GM18870 (cell line): ENCODE data around the gene STK10.

Experiments used
- ATAC-seq: cut with Tn5 transposase; IDR thresholded peaks from one replicate; pipeline ENCODE4 v1.9.1; 2021; ENCODE audit warnings: moderate library complexity; ENCODE audit not compliant: unreplicated experiment

The STK10 gene

DNA sequence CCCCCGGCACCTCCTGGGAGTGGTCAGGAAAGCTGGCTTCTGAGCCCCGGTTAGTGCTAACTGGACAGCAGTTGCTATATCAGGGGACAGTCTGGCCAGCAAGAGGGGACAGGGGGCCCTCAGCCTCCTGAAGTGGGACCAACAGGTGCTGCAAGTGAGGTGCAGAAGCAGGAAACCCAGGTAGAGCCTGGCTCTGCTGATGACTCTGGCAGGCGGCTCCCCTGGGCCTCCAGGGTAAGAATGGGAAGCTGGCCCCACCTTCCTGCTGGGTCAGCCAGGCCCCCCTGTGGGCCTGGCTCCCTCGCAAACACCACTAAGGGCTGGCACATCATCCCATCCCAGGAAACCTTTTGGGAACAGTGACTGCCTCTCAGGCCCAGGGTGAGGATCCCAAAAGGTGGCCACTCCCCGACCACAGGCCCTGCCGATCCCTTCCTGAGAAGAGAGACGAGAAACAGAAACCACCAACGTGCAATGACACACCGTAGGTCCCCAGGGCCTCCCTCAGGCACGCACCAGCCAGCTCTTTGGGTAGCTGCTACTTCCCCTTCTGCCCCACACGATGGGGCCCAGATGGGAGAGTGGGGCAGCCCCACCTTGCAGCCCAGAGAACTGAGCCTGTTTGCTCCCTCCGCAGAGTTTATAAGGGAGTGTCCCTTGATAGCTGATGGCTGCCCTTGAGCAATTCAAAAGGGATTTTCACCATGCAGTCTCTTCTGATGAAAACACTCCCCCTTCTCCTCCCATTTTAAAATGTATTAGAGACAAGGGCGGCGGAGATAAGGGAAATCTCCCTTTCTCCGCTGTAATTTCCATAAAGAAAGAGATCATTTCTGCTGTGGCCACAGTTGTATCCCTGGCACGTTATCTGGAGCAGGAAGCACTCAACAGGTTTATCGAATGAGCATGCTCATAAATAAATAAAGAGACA, 76.8 kb downstream of the STK10 start:
- ATAC-seq: peak; percentile 76

DNA sequence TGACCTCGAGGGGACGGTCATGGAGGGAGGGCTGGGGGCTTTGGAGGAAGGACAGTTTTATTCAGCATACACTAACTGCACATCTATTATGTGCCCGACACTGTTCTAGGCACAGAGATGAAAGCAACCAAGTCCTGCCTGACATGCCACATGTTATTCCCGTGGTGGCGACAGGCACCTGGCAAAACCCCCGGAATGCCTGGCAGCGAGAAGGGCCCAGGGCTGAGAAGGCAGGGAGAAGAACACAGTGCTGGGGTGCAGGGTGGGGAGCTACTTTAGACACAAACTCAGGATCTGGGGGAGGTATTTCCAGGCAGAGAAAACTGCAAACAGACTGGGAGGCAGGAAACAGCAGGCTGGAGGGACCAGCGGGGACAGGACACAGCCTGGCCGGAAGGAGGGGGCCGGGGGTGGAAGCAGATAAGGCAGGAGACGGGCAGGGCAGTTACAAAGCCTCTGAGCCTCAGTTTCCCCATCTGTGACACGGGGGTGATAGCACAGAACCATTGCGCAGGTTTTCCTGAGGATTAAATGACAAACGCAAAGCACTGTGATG, 77.7 kb downstream of the STK10 start:
- ATAC-seq: no peak

DNA sequence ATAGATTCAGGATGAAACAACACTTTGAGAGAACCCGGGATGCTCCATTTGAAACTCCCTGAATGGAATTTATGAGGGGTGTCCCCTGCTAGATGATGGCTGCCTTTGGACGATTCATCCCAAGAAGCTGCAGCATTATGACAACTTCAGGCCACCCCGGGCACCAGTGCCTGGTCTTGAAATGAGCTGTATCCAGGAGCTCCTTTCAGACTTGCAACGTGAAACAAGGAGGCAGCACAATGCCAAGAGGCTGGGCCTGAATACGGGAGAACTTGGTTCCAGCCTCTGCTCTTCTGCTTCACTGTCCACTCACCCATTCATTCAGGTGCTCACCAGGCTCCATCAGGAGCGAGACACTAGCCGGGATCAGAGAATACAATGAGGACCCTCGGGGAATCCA, 78.3 kb downstream of the STK10 start:
- ATAC-seq: no peak

- no peak for ATAC-seq
Observed at GRCh38 chr5:172107571-172107970, 80.5 kb downstream of the STK10 start.

GRCh38 chr5:172106511-172107356, 81.3 kb downstream of the STK10 start:
- ATAC-seq: no peak

DNA sequence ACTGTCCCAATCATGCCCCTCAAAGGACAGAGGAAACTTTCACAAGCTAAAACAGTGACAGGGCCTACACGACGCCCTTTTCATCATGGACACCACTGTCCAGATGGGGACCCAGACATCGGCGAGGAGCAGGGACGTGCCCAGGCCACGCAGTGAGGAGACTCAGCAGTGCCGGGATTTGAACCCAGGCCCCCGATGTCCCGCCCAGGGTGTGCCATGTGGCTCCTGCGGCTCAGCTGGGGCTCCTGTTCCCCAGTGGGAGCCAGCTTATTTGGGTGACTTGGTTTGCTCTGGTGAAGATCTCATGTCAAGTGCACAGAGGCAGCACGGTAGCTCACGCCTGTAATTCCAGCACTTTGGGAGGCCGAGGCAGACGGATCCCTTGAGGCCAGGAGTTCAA, 82.2 kb downstream of the STK10 start:
- ATAC-seq: no peak

DNA sequence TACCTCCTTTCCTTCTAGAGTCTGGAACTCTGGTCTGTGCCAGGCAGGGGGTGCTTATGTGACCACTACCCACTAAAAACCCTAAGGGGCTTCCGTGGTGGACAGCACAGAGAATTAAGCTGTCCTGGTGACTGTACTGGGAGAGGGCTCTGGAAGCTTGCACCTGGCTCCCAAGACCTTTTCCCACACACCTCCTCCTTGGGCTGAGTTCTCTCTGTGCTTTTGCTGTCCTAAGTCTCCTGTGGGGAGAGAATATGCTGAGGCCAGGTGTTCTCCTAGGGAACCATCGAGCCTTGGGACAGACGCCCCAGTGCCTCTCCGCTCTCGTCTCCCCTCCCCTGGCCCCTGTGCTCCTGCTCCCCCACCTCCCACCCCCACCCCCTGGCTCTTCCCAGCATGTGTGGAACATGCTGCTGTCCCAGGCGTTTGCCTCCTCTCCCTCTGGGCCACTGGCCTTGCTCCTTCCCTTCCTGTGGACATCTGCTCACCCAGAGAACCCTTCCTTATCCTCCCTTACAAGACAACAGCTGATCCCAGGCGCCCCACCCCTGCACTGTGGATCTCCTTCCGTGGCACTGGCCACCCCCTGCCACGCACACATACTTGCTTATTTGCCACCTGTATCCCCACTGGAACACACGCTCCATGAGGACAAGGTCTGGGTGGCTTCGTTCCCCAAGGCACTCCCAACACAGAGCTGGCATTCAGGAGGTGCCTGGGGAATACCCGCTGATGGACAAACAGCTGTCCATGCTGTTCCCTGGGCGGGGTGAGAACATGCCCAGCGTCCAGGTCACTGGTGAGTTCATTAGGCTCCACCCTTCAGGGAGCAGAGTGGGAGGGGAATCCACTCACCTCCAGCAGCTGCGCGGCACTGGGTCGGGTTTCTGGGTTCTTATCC, 83.0 kb downstream of the STK10 start:
- ATAC-seq: no peak

- ATAC-seq: no peak
Observed at GRCh38 chr5:172104021-172104420, 84.0 kb downstream of the STK10 start.

- no peak for ATAC-seq
Observed at GRCh38 chr5:172102913-172103626, 85.0 kb downstream of the STK10 start.

GRCh38 chr5:172102218-172102870, 85.7 kb downstream of the STK10 start:
- no peak for ATAC-seq

- no peak for ATAC-seq
Observed at GRCh38 chr5:172101547-172102217, 86.3 kb downstream of the STK10 start.

DNA sequence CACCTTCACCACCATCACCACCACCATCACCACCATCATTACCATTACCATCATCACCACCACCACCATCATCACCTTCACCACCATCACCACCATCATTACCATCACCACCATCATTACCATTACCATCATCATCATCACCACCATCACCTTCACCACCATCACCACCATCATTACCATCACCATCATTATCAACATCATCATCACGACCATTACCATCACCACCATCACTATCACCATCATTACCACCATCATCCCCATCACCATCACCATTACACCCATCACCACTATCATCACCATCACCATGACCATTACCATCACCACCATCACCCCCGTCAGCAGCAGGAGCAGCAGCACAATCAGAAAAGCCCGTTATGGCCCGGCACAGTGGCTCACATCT, 89.1 kb downstream of the STK10 start:
- ATAC-seq: no peak

DNA sequence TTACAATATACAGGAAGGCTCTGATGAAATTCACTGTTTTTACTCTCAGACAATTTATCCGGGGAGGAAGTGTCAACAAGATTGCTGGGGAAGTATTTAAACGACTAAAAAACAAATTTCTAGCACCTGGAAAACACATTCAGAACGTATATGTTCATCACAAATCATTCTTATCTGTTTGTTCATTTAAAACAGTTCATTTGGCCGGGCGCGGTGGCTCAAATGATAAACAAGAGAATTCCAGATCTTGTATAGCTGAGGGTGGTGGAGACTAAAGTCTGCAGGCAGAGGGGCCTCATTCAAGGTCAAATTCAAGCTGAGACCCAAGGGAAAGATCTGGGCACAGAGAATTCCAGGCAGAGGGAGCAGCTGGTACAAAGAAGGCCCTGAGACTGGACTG, 90.0 kb downstream of the STK10 start:
- ATAC-seq: no peak

GRCh38 chr5:172097356-172097755, 90.7 kb downstream of the STK10 start:
- no peak for ATAC-seq

GRCh38 chr5:172096207-172096940, 91.7 kb downstream of the STK10 start:
- ATAC-seq: no peak

GRCh38 chr5:172095368-172096206, 92.4 kb downstream of the STK10 start:
- ATAC-seq: no peak

- no peak for ATAC-seq
Observed at GRCh38 chr5:172093965-172094364, 94.1 kb downstream of the STK10 start.
